ENCODE results near the gene ALAS1.

ALAS1 gene

DNA sequence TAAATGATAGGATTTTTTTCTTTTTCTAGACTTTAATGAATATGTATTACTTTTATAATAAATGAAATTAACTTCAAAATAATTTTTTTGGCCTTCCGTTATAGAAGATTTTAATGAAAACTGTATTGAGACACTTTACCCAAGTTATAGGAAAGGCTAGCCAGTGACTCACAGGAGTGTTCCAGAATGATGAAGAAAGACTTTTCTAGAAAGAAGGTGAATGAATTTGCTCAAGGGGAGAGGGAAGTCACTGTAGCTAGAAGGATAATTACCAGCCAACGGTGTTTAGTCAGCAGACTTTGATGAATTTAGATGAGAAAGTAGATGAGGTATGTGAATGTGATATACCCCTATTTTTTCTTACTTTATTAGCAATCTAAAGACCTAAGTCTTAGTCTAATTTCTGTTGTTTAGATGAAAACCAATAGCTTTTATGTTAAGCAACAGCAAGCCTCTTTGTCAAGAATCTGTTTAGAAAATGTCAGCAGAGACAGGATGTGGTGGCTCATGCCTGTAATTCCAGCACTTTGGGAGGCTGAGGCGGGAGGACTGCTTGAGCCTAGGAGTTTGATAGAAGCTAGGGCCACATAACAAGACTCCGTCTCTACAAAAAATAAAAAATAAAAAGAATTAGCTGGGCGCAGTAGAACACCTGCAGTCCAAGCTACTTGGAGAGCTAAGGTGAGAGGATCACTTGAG lies 3.2 kb downstream of the ALAS1 start:
- DNase-seq, result no peak

DNA sequence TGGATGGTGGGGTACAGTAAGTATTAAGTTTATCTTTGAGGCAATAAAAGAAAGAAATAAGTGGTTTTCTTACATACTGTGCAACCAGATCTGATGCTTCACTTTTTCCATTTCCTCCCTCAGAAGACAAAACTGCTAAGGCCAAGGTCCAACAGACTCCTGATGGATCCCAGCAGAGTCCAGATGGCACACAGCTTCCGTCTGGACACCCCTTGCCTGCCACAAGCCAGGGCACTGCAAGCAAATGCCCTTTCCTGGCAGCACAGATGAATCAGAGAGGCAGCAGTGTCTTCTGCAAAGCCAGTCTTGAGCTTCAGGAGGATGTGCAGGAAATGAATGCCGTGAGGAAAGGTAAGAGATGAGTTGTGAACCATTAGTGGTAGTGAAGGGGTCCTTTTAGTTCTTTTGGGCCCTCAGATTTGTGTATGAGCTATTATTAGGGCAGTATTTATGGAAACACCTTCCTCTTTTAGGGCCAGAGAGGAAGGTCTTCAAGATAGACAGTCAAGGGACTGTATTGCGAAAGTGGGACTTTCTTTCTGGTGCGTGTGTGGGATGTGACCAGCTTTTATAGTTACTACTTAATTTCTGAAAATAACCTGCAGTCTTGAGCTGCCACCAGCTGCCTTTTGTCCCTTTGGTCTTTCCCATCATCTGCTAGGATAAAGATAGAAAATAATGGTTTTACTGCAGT lies 4.6 kb downstream of the ALAS1 start:
- no peak for DNase-seq

DNA sequence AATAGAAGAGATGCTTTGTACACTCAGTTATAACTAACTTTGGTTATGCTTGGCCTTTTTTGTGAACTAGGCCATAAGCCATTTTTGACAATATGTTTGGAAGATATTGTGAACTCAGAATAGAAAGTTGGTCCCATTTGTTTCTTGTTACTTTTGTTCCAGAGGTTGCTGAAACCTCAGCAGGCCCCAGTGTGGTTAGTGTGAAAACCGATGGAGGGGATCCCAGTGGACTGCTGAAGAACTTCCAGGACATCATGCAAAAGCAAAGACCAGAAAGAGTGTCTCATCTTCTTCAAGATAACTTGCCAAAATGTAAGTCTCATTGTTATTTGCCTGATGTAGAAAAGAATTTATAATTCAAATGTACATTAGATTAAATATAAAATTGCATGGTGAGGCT lies 5.7 kb downstream of the ALAS1 start:
- DNase-seq, result no peak

DNA sequence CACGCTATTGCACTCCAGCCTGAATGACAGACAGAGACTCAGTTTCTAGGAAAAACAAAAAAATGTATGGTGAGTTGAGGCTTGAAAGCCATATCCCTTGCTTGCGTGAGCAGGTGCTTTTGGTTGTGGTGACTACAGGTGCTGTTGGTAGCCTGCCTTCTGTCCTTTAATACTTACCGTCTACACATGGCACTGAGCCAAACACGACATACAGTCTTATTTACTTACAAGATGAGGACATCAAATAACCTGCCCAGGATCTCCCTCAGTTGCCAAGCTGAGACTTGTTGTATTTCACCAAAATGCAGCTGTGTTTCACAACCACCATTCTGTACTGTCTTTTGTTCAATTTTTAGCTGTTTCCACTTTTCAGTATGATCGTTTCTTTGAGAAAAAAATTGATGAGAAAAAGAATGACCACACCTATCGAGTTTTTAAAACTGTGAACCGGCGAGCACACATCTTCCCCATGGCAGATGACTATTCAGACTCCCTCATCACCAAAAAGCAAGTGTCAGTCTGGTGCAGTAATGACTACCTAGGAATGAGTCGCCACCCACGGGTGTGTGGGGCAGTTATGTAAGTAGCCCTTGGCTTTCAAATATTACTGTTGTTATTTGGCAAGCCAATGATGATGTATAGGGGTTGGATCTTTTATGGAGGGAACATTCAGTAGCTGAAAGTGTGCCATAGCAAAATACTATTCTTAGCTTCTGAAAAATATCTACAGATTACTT lies 6.5 kb downstream of the ALAS1 start:
- no peak for DNase-seq

DNA sequence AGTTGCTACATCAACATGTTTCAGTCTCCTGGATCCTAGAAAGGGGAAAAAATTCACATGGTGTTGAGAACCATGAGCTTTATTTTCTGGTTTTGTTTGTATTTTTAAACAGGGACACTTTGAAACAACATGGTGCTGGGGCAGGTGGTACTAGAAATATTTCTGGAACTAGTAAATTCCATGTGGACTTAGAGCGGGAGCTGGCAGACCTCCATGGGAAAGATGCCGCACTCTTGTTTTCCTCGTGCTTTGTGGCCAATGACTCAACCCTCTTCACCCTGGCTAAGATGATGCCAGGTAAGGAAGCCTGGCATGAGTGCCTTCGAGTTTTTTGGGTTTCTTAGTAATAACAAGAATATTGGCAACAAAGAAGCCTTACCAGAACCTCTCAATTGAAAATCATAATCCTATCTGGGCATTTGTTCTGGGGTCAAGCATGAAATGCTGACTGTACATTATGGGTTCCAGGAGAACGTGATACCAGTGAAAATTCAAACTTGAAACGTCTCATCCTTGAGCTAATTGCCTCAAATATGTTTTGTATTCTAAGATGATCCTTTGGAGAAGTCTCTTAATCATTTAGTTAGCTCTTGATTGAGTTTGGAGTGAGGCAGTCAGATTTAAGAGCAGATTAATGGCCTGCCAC lies 7.9 kb downstream of the ALAS1 start:
- DNase-seq, result no peak

DNA sequence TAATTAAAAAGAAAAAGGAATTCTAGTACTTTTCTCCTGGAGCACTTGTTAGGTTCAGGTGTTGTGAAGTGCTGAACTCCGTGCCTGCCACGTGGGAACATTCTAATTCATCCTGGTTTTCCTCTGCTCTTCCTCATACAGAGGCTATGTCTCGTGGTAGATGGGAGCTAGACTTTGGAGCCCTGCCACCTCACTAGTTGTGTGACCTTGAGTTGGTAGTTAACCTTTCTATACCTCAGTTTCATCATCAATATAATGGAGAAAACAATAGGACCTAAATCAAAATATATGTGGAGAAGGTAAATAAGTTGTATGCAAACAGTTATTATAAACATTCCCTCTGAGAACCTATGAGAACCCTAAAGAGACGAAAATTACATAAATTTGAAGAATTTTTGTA lies 10.6 kb downstream of the ALAS1 start:
- DNase-seq, result no peak

DNA sequence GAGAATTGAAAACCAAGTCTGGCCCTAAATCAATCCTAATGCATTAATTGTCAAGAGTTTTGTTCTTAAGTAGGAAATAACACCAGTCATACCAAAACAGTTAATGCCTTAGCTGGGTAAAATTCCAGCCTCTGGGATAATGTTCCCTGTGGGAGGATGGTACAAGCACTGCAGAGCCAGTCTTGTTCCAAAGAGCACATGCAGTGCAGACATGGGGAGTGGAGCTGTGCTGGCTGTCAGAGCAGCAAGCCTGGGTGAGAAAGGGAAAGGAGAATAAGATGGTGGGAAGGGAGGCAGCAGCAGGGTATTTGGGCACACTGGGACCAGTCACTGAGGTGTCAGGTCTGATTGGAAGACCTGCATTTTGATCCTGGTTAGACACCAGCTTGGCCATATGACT lies 12.1 kb downstream of the ALAS1 start:
- no peak for DNase-seq

DNA sequence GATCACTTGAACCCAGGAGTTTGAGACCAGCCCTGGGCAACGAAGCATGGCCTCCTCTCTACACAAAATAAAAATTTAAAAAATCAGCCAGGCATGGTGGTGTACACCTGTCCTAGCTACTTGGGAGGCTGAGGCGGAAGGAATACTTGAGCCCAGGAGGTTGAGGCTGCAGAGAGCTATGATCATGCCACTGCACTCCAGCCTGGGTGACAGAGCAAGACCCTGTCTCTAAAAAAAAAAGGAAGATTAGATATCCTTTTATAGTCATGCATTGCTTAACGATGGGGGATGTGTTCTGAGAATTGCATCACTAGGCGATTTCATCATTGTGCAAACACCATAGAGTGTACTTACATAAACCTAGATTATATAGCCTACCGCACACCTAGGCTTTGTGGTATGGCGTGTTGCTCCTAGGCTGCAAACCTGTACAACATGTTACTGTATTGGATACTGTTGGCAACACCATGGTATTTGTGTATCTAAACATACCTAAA lies 12.6 kb downstream of the ALAS1 start:
- DNase-seq, result no peak

DNA sequence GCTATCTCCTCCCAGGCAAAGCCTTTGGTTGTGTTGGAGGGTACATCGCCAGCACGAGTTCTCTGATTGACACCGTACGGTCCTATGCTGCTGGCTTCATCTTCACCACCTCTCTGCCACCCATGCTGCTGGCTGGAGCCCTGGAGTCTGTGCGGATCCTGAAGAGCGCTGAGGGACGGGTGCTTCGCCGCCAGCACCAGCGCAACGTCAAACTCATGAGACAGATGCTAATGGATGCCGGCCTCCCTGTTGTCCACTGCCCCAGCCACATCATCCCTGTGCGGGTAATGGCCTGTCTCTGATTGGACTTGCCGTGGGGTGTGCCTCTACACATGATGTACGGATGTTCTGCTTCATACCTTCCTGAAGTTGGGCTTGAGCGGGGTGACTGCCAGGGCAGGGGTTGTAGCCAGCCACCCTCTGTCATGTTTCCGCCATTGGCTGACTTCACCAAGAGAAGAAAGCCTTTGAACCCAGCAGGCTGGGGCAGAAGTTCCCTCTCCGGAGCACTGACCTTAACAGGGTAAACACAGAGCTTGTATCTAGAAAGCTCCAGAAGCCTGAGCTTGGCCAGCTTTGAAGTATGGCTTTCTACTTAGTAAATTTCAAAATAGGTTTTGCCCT lies 13.4 kb downstream of the ALAS1 start:
- DNase-seq, result no peak

DNA sequence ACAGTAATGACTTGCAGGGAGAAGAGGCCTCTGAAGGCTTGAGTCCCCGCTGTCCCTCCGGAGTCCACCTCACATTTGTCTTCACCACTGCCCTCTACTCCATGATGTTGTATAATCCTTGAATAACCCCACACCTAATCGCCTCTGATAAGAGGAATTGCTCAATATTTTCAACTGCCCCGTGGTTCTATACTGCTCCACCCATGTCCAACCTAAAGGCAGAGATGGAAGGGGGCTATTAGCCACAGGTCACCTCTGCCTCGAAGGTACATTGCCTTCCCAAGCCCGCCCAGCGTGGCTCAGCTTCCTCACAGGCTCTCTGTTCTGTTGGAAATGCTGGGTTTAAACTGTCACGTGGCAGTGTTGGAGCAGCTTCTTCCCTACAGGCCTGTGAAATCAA lies 15.0 kb downstream of the ALAS1 start:
- DNase-seq, result no peak

DNA sequence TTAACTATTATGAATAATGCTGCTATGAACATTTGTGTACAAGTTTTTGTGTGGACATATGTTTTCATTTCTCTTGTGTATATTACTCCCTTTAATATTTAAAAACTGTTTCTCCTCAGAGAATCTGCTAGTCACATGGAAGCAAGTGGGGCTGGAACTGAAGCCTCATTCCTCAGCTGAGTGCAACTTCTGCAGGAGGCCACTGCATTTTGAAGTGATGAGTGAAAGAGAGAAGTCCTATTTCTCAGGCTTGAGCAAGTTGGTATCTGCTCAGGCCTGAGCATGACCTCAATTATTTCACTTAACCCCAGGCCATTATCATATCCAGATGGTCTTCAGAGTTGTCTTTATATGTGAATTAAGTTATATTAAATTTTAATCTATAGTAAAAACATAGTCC lies 15.9 kb downstream of the ALAS1 start:
- DNase-seq, result no peak

DNA sequence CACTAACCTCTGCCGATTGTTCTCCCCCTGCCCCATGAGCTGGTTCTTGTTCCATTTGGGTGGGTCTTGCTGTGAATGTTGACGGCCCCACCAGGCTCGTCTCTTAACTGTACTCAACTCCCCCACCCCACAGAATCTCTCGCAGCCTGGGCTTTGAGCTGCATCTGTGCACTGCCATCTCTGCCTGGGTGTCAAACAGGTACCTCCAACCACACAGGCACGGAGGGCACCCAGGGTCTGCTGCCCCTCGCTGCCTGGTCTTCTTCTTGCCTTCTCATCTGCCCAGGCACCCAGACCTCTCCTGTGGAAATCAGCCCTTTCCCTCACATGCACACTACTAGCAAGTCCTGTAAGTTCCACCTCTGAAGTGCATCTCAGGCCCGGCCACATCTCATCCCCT lies 17.4 kb downstream of the ALAS1 start:
- DNase-seq, result no peak

DNA sequence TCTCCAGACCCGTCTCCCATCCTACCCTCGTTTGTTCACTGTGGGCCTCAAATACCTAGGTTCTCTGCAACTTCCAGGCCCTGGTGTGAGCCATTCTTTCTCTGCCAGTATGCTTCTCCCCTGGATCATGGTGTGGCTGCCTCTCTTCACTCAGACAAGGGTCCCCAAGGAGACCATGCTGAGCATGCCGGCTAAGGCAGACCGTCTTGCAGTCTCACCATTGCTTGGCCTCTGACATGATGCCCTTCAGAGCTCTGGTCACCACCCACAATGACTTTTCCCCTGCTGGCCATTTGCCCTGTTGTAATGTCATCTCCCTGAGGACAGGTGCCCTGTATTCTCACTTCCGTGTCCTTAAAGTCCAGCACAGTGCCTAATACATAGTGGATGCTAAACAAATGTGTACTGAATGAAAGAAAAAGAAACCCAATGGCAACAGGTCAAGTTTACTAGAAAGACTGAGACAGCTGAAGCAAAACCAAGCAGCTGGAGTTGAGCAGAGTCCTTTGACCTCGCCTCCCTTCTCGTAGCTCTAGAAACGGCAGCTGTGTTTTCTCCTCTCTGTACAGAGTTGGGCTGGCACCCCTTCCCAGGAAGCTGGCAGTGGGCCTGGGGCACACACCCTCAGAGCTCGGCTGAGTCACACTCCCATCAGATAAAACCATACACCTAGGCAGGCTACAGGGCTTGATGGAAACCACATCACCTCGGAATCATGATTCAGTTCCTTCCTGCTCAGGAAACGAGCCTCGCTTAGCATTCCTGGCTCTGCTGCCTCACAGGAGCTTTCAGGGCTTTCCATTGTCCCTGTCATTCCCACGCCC lies 18.8 kb downstream of the ALAS1 start:
- DNase-seq, result no peak

DNA sequence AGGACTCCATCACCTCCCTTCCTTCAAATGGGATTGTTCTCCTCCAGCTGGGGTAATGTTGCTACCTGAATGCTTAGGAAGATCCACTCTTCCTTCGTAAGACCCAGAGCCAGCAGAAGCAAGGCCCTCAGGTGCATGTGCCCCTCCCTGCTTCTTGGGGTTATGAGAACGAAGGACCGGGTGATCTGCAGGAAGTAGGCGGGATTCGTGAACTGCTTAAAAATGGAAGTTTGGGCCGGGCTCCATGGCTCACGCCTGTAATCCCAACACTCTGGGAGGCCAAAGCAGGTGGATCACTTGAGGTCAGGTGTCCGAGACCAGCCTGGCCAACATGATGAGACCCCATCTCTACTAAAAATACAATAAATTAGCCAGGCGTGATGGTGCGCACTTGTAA lies 19.4 kb downstream of the ALAS1 start:
- no peak for DNase-seq

DNA sequence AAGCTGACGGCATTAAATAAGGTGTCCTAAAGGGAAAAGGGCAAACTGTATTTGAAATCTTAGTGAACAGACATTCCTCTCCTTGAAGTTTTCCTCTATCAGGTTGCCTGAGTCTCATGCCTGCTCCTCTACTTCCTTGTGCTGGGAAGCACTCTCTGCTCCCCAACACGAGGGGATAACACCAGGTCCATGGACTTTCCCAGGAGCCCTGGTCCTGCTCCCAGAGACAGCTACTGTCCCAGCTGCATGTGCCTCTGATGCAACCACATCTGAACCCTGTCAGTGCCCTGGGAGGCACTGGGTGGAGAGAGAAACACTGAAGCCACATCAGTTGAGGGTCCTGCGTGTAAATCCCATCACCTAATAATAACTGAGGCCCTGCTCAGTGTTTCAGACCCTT lies 20.1 kb downstream of the ALAS1 start:
- no peak for DNase-seq

DNA sequence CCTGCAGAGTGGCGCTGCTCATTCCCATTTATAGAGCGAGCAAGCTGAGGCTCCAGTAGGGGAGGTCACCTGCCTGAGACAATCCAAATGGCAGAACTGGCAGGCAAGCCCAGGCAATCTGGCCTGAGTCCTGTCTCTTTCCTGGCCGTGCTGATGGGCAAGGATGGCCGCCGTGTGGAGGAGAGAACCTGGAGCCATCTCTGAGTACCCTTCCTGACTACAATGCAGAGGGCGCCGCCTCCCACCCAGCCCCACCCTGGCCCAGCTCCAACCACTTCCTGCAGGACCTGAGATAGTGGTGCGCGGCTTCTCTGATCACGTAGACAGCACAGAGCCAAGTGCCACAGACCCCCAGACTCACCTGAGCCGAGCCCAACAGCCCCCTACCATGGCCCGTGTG lies 20.5 kb downstream of the ALAS1 start:
- peak in 1 of 4 experiments; percentile 35 for DNase-seq

DNA sequence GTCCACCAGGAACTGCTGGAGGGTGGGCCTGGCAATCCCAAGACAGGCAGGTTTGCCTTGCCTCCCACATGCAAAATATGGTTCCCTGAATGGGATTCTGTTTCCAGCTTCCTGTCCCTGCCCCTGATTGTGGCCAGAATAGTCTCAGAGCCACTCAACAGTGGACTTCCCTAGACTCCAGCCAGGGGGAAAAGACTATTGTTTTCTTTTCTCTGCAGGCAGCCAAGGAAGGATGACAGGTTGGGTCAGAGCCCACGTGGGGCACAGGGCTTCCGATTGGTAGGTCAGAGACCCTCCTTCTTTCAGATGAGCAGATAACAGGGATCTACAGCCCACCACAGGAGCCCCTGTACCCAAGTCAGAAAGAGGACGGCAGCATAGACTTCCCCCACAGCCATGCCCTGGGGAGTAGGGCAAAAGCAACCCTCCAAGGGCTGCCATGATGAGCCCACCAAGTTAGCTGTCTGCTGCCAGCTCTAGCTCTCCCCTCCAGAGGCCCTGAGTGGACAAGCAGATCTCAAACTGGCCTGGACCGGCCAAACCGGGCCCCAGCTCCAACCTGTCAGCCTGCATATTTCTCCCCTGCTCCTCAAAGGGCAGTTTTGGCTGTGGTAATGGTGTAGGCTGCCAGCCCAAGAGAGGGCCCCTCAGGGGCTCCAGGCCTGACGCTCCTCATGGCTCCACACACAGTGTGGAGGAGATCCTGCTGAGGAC lies 21.1 kb downstream of the ALAS1 start:
- no peak for DNase-seq

DNA sequence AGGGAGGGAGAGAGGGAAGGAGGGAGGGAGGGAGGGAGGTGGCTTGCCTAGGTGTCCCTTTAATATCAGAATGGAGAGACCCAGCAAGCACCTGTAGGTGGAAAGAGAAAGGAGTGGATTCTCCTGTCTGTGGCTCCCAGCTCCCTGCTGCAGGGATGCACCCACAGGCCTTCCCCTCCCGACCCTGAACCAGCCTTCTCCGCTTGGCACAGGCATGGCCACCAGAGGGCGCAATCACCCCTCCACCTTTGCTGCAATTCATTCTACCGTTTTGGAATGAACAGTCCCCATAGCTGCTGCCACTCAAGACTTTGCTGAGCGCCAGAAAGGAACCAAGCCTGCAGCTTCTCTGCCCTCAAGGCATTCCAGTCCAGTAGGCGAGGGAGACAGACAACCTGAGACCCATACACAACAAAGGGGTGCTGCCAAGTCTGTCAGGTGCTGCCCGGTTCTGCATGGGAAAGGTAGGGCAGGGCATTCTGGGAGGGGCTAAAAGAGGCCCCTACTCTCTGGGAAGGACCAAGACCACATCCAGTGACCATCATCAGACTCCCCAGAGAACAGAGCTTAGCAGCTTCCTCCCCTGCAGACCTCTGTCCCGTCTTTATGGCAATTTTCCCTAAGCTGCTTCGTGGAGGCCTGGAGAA lies 22.5 kb downstream of the ALAS1 start:
- peak; percentile 75 to 91 (median 80) for DNase-seq

DNA sequence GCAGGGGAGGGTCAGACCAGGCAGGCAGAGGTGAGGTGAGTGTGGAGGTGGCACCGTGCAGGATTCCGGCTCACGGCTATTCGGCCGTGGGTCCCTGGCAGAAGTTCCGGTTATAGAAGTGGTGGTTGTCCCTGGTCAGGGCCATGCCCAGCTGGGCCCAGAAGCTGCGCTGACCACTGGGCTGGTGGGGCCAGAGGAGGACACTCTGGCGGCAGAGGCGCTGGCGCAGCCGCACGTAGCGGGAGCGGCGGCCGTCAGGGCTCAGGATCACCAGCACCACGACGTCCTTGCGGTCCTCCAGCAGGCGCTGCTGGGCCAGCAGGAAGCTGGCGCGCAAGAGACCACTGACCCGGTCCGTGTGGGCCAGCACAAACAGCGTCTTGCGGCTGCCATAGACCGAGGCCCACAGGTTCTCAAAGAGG lies 23.2 kb downstream of the ALAS1 start:
- no peak for DNase-seq

DNA sequence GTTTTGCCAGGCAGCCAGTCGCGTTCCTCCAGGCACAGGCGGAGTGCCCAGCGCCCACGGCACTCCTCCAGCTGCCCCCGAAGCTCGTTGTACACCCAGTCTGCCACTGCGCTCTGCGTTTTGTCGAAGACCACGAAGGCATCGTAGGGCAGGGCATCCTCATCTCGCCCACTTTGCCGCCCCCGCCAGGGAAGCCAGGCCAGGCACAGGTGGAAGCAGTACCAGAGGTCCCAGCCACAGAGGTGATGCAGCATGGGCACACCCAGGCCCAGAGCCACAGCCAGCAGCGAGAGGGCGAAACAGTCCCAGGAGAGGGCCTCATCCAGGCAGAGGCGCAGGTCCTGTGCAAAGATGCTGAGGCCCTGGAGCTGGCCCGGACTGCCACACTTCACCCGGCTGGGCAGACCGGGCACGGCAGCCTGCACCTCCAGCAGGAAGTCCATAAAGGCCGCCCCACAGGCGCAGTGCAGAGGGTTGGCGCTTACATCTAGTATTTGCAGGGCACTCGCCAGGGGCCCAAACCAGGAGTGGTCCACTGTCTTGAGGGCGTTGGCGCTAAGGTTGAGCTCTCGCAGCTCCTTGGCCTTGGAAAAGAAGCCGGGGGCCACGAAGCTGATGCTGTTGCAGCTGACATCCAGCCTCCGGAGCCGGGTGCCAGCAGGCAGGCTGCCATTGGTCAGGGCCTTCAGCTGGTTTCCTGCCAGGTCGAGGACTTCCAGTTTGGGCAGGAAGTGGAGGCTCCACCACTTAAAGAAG lies 23.8 kb downstream of the ALAS1 start:
- peak in 2 of 4 experiments; percentile 45 to 52 for DNase-seq
